Smooth muscle cell of trachea (primary cell): ENCODE measurements around the gene ZNF578. TPM values are rescaled to one million over a fixed set of nuclear protein-coding genes. Genes with fewer than 3 reads are reported as not detected.

Experiments used
- total RNA-seq: library from RNA; depleted of rRNA; stranded (reverse); fragments of >200 nt; gene quantifications from 2 replicates; pipeline ENCODE4 v1.2.1, GENCODE V29; 2014

The ZNF578 gene
- 6.3 and 7.0 TPM in 2 replicates for total RNA-seq

DNA sequence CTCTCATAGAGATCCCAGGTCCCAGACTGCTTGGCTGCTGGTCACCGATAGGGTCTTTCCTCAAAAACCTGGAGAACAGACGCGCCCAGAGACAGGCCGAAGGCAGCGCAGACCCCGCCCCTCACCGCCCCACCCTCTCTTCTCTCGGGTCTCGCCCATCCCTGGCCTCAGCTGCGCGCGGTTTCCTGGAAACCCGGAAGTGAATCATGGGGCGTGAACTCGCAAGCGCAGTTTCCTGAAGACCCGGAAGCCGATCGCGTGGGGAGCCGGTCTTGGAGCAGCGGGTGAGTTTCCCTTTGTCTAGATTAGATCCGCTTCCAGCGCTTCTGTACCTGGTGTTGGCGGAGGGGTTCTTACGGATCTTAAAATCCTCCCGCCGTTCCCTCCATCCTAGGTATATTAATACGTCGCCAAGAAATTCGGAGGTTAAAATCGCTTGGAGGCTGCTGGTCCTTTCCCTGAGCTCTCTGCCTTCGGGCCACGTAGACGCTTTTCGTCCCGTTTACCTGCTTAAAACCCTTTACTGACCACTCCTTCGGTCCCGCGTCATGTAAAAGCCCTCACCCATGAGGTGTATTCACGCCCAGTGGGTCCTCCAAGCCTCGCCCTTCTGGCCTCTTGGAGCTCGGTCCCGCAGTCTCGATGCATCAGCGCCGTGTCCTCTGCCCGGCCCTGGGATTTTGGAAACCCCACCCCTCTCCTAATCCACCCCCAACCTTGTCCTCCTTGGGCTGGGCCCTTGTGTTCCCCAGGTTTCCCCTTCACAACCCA is at the start of gene ZNF578:
Gene ZNF578, plus strand, starts transcription at position 230 of the 771 bp plus-strand sequence. CDS start 48,293 bp downstream, outside the sequence.

DNA sequence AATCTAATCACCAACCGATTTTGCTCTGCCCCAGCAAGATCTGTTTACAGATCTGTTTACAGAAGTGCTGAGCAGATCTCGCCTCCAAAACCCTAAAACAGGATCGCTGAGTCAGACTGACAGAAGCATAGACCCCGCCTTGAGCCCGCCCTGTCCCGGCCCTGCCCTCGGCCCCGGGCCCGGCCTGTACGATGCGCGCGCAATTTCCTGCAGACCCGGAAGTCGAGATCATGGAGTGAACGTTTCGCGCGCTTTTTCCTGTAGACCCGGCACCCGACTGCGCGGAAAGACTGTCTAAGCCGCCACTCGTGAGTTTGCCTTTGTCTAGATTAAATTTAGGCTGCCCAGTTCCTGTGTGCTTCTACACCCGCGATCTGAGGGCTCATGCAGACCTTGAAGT is 24.4 kb upstream of the ZNF578 start, which contains the start of gene ZNF534:
Gene ZNF534, plus strand, starts transcription at position 212 of the 400 bp plus-strand sequence. CDS start 2,327 bp downstream, outside the sequence.

DNA sequence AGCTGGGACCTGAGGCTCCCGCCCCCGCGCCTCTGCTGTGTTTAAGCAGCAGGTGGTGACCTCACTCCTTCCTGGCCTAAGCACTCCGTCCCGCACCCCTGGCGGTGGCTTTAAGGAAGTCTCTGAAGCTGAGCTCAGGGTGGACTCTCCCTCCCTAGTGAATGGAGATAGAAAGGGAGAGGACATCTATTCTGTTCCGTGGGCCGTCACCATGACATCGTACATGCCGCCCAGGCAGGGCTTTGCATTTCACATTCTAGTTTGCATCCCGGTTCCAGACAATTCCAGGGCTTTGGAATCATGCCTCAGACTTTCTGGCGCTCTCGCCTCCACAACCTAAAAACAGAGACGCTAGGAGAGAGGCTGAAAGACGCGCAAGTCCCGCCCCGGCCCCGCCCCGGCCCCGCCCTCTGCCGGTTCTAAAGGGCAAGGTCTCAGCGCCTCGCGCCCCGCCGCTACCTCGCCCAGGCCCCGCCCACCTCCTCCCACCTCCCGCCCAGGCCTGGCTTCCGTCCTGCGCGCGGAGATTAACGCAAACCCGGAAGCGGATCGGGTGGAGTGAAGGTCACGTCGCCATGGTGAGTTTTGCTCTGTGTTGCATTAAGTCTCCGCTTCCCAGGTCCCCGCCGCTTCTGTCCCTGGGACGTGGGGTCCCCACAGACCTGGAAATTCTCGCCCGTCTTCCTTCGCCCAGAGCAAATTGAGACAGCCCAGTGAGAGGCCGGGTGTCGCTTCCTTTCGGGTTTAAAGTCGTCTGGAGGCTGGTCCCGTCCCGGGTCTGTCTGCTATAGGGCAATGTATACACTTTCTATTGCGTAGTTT is 74.0 kb downstream of the ZNF578 start, which contains the start of gene ZNF808:
Gene ZNF808, plus strand, starts transcription at position 535 of the 822 bp plus-strand sequence. CDS start 15,617 bp downstream, outside the sequence.

Other genes with a start within 250 kb of the ZNF578 start
- 13.2 and 15.3 TPM in 2 replicates for gene ZNF766, start 184.0 kb upstream of the ZNF578 start, total RNA-seq
- gene ZNF480, start 156.4 kb upstream of the ZNF578 start, total RNA-seq: 5.5 and 6.5 TPM in 2 replicates
- 2.9 and 4.3 TPM in 2 replicates for gene ZNF610, start 117.3 kb upstream of the ZNF578 start, total RNA-seq
- 21.8 and 28.2 TPM in 2 replicates for gene ZNF880, start 83.6 kb upstream of the ZNF578 start, total RNA-seq
- gene ZNF528, start 55.7 kb upstream of the ZNF578 start, total RNA-seq: 30.4 and 38.3 TPM in 2 replicates
- gene ZNF534, start 24.4 kb upstream of the ZNF578 start, total RNA-seq: 0.17 TPM in 1 of 2 replicates, not detected in the other
- gene ZNF808, start 74.1 kb downstream of the ZNF578 start, total RNA-seq: 16.0 and 18.0 TPM in 2 replicates
- gene ZNF701, start 116.7 kb downstream of the ZNF578 start, total RNA-seq: 14.1 and 16.1 TPM in 2 replicates
- gene ZNF83, start 184.8 kb downstream of the ZNF578 start, total RNA-seq: 50.6 and 56.7 TPM in 2 replicates